Fibroblast of upper back skin (primary cell): ENCODE results near the gene JAG1.
"Not testable (repeated sequence)": the region's sequence is repeated elsewhere in the genome, so short reads cannot be mapped to it uniquely, and the experiment has no call there.

Experiments used
- DNase-seq: peaks from one replicate; pipeline ENCODE4 v3.0.0-alpha.2; 2013

Gene JAG1

DNA sequence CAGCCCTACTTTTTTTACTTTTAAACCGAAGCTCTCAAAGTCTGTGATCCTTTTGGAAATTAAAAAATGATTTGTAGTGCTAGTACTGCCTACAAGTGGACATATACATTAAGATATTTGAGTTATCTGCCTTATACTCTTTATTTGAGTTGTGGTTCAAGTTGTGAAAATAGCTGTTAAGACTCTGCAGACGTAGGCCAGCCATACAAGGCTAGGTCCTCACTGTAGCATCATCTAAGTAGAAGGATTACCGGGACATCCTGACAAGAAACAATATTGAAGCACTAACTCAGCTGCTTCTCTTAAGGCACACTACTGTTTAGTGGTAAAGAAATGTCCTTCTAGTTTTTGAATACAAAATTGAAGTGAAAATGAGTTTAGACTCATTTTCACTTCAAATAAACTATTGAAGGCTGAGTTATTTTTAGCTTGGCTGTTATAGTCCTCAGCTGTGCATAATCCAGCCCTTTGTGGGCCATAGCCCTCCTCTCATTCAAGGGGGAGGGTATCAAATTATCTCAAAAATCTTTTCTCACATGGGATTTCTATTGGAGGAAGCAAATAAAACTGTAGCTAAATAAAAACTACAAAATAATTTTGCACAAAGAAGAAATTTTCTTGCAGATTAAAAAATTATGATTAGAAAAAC lies 68.1 kb downstream of the JAG1 start:
- no peak for DNase-seq

DNA sequence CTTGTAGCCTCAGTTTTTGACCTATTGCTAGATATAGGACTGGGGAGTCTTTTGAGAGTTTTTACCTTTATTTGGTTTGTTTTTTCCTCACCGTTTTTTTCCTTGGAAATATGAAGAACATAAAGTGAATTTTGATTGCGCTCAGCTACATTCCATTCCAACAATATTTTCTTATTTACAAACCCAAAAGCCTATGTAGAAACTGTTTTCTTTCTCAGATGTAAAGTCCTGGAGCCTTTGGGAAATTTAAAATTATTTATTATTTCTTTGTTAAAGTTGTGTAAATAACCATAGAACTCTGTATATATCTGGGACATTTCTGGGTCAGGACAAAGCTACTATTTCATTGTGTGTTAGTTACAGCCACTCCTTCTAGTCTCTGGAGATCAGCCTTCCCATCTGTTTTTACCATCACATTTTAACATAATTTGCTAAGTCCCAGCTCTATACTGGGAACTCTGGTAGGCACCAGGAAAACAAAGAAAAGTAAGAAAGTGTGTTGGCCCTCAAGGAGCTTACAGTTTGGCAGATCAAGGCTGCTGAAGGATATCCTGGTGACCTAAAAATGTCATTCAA lies 68.8 kb downstream of the JAG1 start:
- DNase-seq = no peak

DNA sequence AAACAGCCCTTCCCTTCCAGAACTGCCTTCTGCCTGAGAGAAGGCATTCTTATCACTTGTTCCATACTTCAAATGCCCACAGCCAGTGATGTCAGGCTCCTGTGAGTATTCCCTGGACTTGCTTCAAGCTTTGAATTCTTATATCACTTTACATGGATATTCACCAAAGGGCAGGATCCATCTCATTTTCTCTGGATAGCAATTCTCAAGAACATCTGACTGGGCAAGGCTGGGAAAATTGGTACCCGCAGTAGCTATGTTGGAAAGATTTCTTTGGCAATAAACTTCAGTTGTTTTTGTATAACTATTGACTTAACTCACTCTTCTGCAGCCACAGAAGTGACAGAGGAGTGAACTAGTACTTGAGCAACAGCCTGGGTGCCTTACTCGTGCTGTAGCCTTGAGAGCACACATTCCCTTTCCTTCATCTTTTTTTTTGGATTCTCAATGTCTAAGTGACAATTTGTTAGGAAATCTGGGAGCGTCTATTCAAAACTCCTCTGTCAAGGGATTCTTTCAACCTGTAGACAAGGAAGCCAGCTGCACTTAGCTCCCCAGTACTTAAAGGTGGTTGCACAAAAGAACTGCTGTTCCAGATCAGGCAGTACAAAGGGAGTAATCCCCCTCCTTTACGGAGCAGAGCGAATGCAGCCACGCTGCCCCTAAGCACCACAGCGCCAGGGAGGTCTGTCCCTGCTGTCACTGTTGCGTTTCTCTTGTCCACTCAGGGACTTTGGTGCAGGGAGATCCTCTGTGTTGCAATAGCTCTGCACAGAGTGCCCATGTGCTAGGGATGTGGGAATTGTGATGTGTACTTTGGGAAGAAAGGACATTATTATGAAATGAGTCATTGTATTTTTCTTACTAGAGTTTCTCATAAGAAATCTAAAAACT lies 69.6 kb downstream of the JAG1 start:
- peak; percentile 86 for DNase-seq

DNA sequence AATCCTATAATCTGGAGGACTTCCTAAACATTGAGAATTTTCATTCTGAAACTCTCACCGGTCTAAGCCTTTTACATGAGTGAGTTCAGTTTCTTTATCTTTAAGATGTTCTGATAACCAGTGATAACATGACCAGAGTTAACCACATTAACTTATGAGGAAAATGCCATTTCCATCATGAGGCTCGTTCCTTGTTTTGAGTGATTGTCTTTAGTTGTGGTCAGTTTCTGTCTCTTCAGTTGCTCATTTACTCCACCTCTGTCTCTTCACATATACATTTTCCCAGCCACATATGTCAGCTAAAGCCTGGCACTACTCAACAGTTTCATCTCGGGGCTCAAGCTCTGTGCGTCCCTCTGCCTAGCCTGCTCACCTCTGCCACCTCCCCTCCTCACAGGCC lies 70.4 kb downstream of the JAG1 start:
- no peak for DNase-seq

DNA sequence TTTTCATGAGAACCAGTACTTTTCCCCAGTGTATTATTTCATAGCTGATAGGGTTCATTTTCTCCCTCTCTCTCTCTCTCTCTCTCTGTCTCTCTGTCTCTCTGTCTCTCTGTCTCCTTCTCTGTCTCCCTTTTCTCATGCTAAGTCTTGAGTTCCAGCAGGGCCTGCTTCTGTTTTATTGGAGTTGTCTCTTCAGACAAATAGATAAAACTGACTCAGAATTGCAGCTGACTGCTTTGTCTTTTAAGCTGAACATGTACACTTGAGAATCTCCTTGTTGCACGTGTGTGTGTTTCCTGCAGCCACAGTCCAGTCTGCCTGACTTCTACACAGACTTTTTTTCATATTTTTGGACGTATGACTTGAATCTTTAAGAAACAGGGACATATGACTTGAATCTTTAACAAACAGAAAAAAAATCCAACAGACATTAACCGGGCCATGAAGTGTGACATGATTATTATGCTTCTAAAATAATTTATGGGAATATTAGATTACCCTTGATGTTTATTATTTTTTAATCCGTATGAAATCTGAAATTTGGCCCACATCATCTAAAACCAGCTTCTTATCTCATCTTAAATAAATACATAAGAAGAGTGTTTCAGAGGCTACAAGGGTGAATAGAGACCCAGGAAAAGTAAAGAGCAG lies 71.5 kb downstream of the JAG1 start:
- DNase-seq = no peak

DNA sequence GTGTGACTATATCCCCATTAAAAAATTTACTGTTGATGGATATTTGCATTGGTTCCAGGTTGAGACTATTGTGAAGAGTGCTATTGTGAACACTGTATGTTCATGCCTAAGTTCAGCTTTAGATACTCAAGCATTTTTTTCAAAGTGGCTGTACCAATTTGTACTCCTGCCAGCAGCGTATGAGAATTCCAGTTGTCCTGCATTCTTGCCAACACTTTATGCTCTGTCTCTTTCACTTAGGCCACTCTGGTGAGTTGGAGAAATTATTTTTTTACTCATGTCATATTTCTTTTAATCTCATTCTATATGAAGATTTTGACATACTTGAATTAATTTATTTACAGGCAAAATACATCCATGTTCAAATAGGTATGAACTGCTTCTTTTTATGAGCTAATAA lies 76.2 kb downstream of the JAG1 start:
- no peak for DNase-seq

DNA sequence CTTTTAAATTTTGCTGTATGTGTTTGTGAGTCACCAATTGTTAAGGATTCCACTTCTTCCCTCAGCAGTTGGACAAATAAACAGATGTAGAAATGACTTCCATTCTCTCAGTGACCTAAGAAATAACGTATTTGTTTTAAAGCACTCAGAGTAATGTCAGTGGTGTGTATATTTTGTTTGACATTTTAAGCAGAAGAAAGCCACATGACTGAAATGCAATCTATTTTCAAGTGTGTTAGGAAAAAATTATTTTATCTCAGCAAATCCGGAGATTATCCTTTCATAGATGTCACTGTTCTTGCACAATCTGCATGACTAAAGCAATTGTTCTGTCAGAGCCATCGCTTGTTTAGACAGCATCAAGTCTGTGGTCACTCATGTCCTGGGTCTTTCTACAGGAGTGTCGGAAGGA lies 77.1 kb downstream of the JAG1 start:
- no peak for DNase-seq

DNA sequence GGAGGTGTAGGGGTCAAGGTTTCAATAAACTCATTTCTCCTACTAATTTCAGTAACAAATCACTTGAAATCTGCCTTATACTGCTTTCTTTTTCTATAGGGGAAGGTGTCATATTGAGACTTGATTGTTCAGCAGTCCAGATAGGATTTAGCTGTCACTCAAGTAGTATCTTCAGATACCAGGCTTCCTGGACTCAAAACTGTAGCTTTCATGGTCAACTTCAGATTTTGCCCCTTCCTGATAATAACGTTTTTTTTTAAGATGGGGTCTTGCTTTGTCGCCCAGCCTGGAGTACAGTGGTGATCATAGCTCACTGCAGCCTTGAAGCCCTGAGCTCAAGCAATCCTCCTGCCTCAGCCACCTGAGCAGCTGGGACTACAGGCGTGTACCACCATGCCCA lies 77.8 kb downstream of the JAG1 start:
- no peak for DNase-seq

DNA sequence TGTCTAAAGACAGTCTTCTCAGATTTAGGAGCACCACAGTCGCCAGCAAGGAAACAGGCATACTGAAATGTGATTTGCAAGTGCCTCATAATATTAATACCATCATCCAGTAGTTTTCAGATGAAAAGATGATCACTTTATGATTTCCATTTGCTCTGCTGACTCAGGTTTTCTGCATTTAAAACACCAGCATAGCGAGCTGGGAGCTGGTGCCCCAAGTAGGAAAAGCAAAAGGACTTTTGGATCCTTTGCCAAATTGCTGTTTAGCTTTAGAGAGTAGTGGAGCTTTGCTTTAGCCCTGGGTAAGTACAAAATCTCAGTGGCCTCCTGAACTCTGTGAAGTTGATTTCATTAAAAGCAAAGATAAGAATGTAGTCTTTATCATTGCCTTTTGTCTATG lies 78.5 kb downstream of the JAG1 start:
- DNase-seq = no peak

DNA sequence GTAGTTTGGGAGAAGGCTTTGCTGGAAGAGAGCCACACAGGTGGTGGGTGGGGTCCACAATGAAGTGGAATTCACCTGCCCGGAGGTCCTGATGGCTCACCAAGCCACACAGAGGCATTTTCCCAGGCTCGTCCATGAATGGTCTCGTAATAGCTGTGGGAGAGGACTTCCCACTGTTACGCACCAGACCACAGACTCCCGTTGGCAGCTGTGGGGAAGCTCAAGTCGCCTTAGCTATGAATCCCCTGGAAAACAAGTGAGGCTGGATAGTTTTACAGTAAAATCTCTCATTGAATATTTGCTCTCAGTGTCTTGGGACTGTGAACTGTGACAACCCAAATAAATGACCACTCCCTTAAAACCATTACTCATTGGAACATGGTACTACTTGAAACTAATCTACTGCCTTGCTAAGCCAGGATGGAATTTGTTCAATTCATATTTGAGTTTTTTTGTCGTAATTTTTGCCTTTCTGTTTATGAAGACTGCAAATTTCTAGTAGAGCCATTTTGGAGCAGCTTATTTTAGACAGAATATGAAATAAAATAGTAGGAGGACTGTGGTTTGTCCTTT lies 79.4 kb downstream of the JAG1 start:
- no peak for DNase-seq

DNA sequence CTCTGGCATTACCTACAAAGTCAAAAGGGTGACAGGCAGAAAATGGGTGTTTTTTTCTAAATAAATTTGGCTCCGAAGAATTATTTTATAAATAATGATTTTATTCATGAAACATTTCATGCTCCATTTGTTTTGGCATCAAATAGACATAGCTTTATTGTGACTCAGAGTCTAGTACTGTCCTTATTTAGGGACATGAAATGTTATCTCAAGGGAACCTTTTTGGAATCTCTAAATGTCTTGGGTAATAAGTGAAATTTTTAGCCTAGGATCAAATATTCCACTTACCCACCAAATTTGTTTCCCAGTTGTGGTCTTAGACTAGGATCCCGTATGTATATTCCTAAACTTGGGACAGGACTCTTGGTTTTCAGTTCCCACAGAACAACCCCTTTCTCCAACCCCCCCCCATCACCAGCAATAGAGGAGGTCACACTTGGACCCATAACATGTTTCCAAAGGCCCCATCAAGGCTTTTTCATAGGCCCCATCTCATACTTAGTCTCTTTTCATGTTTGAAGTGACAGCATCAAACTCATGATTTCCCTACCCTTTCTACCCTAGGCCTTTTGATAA lies 81.8 kb downstream of the JAG1 start:
- peak; percentile 39 for DNase-seq

DNA sequence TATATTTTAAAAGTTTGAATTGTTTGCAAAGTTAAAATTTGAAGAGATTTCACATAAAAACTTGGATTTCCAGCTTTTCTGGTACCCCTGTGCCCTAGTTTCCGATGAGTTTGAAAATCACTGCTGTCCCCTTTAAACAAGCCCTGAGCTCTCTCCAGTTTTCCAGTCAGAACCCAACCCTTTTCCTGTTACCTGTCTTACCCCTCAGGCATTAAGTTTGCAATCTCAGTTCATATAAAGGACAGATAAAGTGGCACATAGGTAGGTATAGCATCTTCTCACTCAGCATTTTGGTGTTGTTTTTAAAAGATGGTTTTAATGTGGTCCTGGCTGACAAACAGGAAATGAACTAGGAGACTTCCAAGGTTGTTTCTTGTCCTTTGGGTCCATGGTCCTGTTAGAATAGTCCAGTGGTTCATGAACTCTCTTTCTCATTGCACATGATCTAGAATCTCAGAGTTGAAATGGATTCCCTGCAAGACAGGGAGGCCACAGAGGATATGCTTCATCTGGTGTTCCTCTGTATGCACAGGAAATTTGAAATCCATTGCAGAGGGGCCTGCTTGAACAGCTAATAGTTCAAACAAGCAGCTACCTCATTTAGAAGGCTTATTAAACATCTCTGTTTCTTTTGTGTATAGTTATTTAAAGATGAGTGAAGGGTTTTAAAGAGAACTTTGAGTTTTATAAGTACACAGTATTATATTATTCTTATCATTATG lies 82.7 kb downstream of the JAG1 start:
- no peak for DNase-seq

DNA sequence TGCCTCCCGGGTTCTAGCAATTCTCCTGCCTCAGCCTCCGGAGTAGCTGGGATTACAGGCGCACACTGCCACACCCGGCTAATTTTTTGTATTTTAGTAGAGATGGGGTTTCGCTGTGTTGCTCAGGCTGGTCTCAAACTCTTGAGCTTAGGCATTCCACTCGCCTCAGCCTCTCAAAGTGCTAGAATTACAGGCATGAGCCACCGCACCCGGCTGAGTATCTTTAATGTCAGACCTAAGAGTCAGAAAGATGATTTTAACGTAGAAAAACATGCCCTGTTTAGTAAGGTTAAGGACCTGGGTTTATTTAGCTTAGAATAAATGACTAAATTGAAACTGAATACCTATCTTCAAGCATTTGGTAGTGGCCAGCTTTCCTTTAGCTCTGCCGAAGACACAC lies 83.4 kb downstream of the JAG1 start:
- not testable (repeated sequence) for DNase-seq
